Measurements from ENCODE around the gene VWA5B1.

DNA sequence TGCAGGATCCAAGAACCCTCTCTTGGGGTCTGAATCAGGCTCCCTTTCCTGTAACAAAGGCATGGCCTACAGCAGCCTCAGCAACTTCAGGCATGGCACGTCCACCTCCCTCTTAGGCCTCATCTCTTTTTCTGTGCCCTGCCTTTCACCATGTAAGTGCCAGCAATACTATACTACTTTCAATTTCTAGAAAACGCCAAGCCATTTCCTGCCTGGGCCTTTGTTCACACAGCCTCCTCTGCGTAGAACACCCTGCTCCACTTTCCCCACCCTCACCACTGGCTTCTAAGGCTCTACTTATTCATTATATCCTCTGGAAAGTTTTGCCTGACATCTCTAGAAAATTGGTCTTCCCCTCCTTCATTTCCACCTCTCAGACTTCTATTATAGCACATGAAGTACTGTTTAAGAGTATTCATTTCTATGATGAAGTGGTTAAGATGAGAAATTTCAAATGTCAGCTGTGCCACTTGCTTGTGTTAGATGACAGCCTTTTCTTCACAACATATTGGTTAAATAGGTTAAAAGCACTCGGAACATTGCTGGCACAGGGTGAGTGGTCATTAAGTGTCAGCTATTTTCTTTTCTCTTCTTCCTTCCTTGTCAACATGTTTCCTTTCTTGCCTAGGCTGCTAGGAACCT is 41.6 kb upstream of the VWA5B1 start:
- TF ChIP-seq CTCF (conservative IDR thresholded peaks at IDR 0.05) = no peak
- no peak for TF ChIP-seq ZFX (IDR thresholded peaks at IDR 0.05)
